GM12878 (cell line): ENCODE results near the gene JMJD4. TPM values are rescaled to one million over a fixed set of nuclear protein-coding genes. Genes with fewer than 3 reads are reported as not detected.

ENCODE experiments used
- ATAC-seq: fragments of 200-7000 bp; cut with Tn5 transposase; 3 replicates; pipeline ENCODE4 v1.9.1; 2020; ENCODE audit warnings: mild to moderate bottlenecking, moderate library complexity
- BruUV-seq: library from RNA; stranded (reverse); fragments of 400-500 nt; replicated peaks from 2 replicates; lab custom pipeline; 2021; lab: Mats Ljungman, UMichigan
- CTCF ChIA-PET: fragments of 300-600 bp; sonication (Branson Sonifier 250); formaldehyde crosslinking; extraction: SDS; loops from one replicate; lab custom pipeline; 2021; ENCODE audit warnings: inconsistent platforms; lab: Yijun Ruan, JAX
- POLR2A ChIA-PET: fragments of 350-600 bp; formaldehyde crosslinking; extraction: SDS; loops from one replicate; lab custom pipeline; 2021; ENCODE audit warnings: inconsistent platforms; lab: Charles Lee
- RAD21 ChIA-PET: fragments of 300-600 bp; sonication (Branson Sonifier 250); formaldehyde crosslinking; loops from one replicate; lab custom pipeline; 2023; ENCODE audit warnings: antibody characterized with exemption; ENCODE audit not compliant: unreplicated experiment; lab: Charles Lee
- SMC1A ChIA-PET: fragments of 300-600 bp; sonication (Branson Sonifier 250); formaldehyde crosslinking; loops from one replicate; lab custom pipeline; 2023; ENCODE audit not compliant: unreplicated experiment, uncharacterized antibody; lab: Charles Lee
- DNase-seq: peaks from one replicate; pipeline ENCODE4 v3.0.0-alpha.2; 2011; ENCODE audit warnings: low read depth, low spot score
- FAIRE-seq: peaks from 3 replicates; lab custom pipeline; 2011; peaks lifted over from hg19 to GRCh38; lab: Jason Lieb, UNC
- H2AFZ ChIP-seq: 2 replicates; pipeline ENCODE4 v1.6.0; 2011; ENCODE audit warnings: low read depth, low read length, control low read depth; ENCODE audit not compliant: control insufficient read depth
- H3K27ac ChIP-seq: 2 replicates; pipeline ENCODE4 v1.5.1; 2011; ENCODE audit warnings: control low read depth; ENCODE audit not compliant: control insufficient read depth, insufficient read depth
- H3K27me3 ChIP-seq, 2 experiments: replicated peaks in 1 of 2; 2 replicates each; pipeline versions ENCODE4 v1.6.0 to v1.6.1; 2011; ENCODE audit warnings: low read length in 1 of 2; ENCODE audit not compliant: control insufficient read depth in 2 of 2, insufficient read depth in 2 of 2
- H3K36me3 ChIP-seq, 2 experiments: 2 replicates each; pipeline ENCODE4 v1.5.1; 2011; ENCODE audit warnings: low read length in 1 of 2; ENCODE audit not compliant: control insufficient read depth in 2 of 2, insufficient read depth in 2 of 2
- H3K4me1 ChIP-seq: 2 replicates; pipeline ENCODE4 v1.6.1; 2011; ENCODE audit warnings: mild to moderate bottlenecking, low read length, moderate library complexity, mixed read lengths; ENCODE audit not compliant: control insufficient read depth, insufficient read depth
- H3K4me2 ChIP-seq: 2 replicates; pipeline ENCODE4 v1.6.0; 2011; ENCODE audit warnings: control low read depth; ENCODE audit not compliant: control insufficient read depth, insufficient read depth
- H3K4me3 ChIP-seq: fragments of 200-600 bp; sonication (generic); 2 replicates; pipeline ENCODE4 v1.5.1; 2016
- H3K79me2 ChIP-seq: 2 replicates; pipeline ENCODE4 v1.6.0; 2011; ENCODE audit warnings: low read length; ENCODE audit not compliant: control insufficient read depth, insufficient read depth
- H3K9ac ChIP-seq: 2 replicates; pipeline ENCODE4 v1.8.0; 2011; ENCODE audit warnings: low read length, control low read depth, mixed read lengths; ENCODE audit not compliant: control insufficient read depth, insufficient read depth
- H3K9me3 ChIP-seq: replicated peaks from 3 replicates; pipeline ENCODE4 v1.5.1; 2011; ENCODE audit warnings: mild to moderate bottlenecking, low read length; ENCODE audit not compliant: control insufficient read depth, insufficient read depth
- H4K20me1 ChIP-seq: 2 replicates; pipeline ENCODE4 v1.6.0; 2011; ENCODE audit not compliant: control insufficient read depth, insufficient read depth
- BRCA1 ChIP-seq: IDR thresholded peaks from 2 replicates; pipeline ENCODE4 v1.6.1; 2011; ENCODE audit warnings: low read depth, low read length, improper control_type of control experiment
- CTCF ChIP-seq, 3 experiments: IDR thresholded peaks in 2 of 3; conservative IDR thresholded peaks in 1 of 3; 2 replicates each; pipeline ENCODE4 v1.5.1; 2011; ENCODE audit warnings: low read depth in 3 of 3, low read length in 3 of 3, mild to moderate bottlenecking in 3 of 3, control low read depth in 2 of 3, moderate library complexity in 2 of 3, inconsistent platforms in 1 of 3, mixed read lengths in 1 of 3; ENCODE audit not compliant: control insufficient read depth in 2 of 3, insufficient read depth in 1 of 3; ENCODE audit errors: extremely low read depth in 1 of 3
- HDGF ChIP-seq: fragments of 450-650 bp; IDR thresholded peaks from 2 replicates; pipeline ENCODE4 v1.6.1; 2016; ENCODE audit warnings: antibody characterized with exemption
- PKNOX1 ChIP-seq: fragments of 450-650 bp; IDR thresholded peaks from 2 replicates; pipeline ENCODE4 v1.6.1; 2016; ENCODE audit warnings: mild to moderate bottlenecking
- SP1 ChIP-seq: IDR thresholded peaks from one replicate; pipeline ENCODE4 v1.6.1; 2011; ENCODE audit warnings: low read depth, low read length
- SUPT20H ChIP-seq: IDR thresholded peaks from 2 replicates; pipeline ENCODE4 v1.6.1; 2011; ENCODE audit warnings: low read depth, mild to moderate bottlenecking, low read length, moderate library complexity, borderline replicate concordance; ENCODE audit not compliant: control insufficient read depth
- TARDBP ChIP-seq: IDR thresholded peaks from 2 replicates; pipeline ENCODE4 v1.6.1; 2016; ENCODE audit warnings: borderline replicate concordance
- WGBS: methylation state at CpG from one replicate; pipeline ENCODE4 v1.1.6; 2016; ENCODE audit warnings: low lambda C conversion rate; ENCODE audit not compliant: insufficient replicate concordance, insufficient coverage; ENCODE audit errors: missing lambda C conversion rate; 5-methylcytosine and 5-hydroxymethylcytosine counted together
- in situ Hi-C: fragments of 300-500 bp; cut with MboI; formaldehyde crosslinking; loops from 9 replicates; pipeline ENCODE4 v1.14.3; 2018; ENCODE audit warnings: mixed read lengths
- intact Hi-C: fragments of 100-400 bp; cut with micrococcal nuclease; formaldehyde crosslinking; loops from one replicate; pipeline ENCODE4 v1.14.2; 2022; ENCODE audit not compliant: unreplicated experiment
- polyA plus RNA-seq, 11 experiments: library from polyadenylated mRNA; depleted of rRNA in 4 of 11; unstranded in 6 of 11; stranded (reverse) in 5 of 11; fragments of >200 nt; fragmentation: Nextera tagmentation in 4 of 11; fragmentation: Illumina TruSeq in 1 of 11; extraction: Ambion mirVana in 4 of 11; extraction: Trizol in 1 of 11; gene quantifications; 1 replicate in 1 of 11; 2 replicates in 10 of 11; pipeline versions ENCODE4 v1.2.1 to v1.2.3, GENCODE V29; 2011 to 2016; ENCODE audit warnings: inconsistent platforms in 2 of 11, missing spikeins in 2 of 11, low read depth in 1 of 11
- total RNA-seq, 4 experiments: library from RNA; depleted of rRNA in 3 of 4; stranded (reverse); fragments of >200 nt in 3 of 4; fragmentation: Illumina TruSeq in 1 of 4; extraction: Trizol in 1 of 4; gene quantifications; 2 replicates each; pipeline versions ENCODE4 v1.2.1 to v1.2.3, GENCODE V29; 2013 to 2021

JMJD4 gene
- total and polyA plus RNA-seq, 10 of the 15 experiments (the other 5 are each of a cell fraction or from before 2014, with no cell fraction given) = 0.89 to 38.3 (median 18.4) TPM

DNA sequence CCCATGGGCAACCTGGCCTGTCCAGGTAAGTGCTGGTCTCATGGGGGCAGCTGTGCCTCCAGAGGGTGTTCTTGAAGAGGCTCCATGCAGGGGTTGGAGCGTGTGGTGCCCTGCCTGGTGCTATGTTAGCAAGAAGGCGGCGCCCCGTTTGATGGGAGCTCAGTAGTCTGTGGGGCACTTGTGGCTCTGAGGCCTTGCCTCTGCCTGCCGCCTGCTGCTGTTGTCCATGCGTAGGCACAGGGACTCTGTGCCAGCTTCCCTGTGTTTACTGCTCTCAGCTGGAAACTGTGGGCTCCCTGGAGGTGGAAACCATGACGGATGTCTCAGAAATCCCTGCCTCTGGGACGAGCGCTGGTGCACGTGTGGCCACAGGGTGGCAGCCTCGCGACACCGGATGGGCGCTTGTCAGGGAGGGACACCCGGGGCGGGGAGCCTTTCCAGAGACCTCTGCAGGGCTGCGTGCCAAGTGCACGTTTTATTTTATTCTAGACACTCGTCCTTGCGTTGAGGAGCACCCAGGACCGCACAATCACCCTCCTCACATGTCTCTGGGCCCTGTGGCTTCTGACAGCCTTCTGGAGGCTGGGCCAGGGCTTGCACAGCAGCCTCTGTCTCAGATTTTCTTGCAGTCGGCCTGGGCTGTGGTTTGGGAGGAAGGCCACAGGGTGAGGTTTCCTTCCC is 27.3 kb upstream of the JMJD4 start (continued):
- TF ChIP-seq CTCF (IDR thresholded peaks at IDR 0.05 in 2 of 3, conservative IDR thresholded peaks at IDR 0.05 in 1 of 3; ENCODE audit: control insufficient read depth in 2 of 3, extremely low read depth in 1 of 3, insufficient read depth in 1 of 3, low read depth in 3 of 3, low read length in 3 of 3) (peak; percentile 87 to 96 (median 89)), TARDBP (no peak), PKNOX1 (0 out of 2 replicates have a peak, but pooled peaks have one; percentile 26), HDGF (0 out of 2 replicates have a peak, but pooled peaks have one; percentile 4), BRCA1 (no peak)
- TF ChIP-seq, all 136 proteins: peak for 11

DNA sequence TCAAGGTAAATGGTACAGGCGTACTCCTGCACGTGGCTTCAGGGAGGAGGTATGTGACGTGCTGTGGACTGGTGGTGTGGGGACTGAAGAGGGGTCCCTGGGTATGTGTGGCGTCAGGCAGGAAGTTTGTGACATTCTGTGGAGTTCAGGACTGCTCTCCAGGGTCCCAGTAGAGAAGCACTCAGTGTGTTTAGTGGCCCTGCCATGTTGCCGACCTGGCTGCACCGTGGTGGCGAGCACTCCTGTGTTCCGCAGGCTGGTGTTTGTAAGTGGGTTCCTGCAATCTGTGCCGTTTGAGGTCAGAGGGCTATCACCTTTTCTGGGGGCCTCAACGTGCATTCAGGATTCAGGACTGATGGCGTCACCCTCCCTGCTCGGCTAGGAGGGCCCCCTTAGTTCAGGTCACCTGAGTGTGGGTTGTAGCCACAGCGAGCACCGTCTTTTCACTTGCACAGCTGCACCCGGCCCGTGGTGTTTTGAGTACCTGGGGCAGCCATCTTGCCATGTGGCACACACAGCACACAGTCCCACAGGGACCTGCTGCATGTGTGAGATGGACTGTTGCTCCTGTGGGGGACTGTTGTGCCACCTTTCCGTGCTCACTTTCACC is 26.6 kb upstream of the JMJD4 start:
- Histone ChIP-seq H2AFZ (no peak overlapping the region), H3K36me3 (peaks cover 24 to 30% of the 10 kb centered on the region in 2 experiments), H3K9ac (no peak overlapping the region), H3K4me2 (no peak overlapping the region), H4K20me1 (no peaks in the 10 kb centered on the region; the same call in 1 of the 2 replicates), H3K9me3 (peaks cover 7% of the 10 kb centered on the region; the same call in 2 of the 3 replicates), H3K27ac (no peak overlapping the region), H3K27me3 (no peaks in the 10 kb centered on the region), H3K79me2 (no peaks in the 10 kb centered on the region; the same call in none of the 2 replicates), H3K4me1 (peaks cover 37% of the 10 kb centered on the region), H3K4me3 (no peak overlapping the region)
- TF ChIP-seq SP1 (no peak), SUPT20H (no peak), HDGF (no peak)
- ChIA-PET POLR2A (no interaction called here), SMC1A (interaction anchor here (1.5 kb wide), 1 partner anchor 192 kb away, joined by 5 read pairs; no protein-coding TSS in a partner anchor), RAD21 (interaction anchor here (0.9 kb wide), 1 partner anchor 192 kb away, joined by 4 read pairs; no protein-coding TSS in a partner anchor), CTCF (interaction anchor here (0.7 to 3.8 kb wide), 9 partner anchors 9 to 403 kb away, joined by 3 to 34 read pairs (median 4); partner anchors contain the start of gene ZNF678)
- no peak for ATAC-seq
- FAIRE-seq = no peak
- 79% methylated on average over 17 of the region's 17 CpGs for WGBS
- DNase-seq = no peak
- BruUV-seq = no TSS peak
- in situ Hi-C loops (loop anchor here (5.0 kb wide), 1 partner anchor 191 kb away; no protein-coding TSS in a partner anchor), intact Hi-C loops (loop anchor here (1.0 to 10.0 kb wide), 3 partner anchors 191 to 313 kb away; no protein-coding TSS in a partner anchor)
